NCI-H1694 (cell line): ENCODE results near the gene LIX1L.

Source experiments
- DNase-seq: peaks from one replicate; lab custom pipeline; 2025; lab: John Stamatoyannopoulos, UW

LIX1L gene

DNA sequence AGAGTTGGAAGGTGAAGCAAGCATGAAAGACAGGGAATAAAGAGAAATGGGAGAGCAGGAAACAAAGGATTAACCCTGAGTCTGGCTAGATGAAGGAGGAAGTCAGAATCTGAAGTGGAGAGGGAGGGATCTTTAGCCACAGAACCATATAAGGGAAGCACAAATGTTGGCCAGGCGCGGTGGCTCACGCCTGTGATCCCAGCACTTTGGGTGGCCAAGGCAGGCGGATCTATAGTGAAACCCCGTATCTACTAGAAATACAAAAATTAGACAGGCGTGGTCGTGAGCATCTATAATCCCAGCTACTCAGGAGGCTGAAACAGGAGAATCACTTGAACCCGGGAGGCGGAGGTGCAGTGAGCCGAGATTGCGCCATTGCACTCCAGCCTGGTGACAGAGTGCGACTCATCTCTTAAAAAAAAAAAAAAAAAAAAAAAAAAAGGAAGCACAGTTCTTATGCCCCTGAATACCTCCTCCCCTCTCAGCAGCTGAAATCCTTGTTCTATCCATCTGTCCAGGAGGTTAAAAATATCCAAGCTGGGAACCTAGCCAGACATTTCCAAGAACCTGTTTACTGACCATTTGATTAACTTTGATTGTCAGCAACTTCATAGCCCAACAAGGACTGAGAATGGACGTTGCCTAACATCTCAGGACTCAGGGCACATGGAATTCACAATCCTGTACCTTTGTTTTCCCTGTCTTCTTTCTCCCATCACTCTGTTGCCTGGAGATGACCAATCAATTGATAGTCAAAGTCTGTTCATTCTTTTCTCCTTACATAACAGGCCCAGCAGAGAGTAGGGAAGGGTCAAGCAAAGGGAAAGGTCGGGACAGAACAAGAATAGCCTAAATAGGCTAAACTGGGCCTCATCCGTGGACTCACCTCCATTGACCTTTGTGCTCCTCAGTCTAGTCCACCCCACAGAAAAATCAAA is 28.0 kb upstream of the LIX1L start:
- no peak for DNase-seq

DNA sequence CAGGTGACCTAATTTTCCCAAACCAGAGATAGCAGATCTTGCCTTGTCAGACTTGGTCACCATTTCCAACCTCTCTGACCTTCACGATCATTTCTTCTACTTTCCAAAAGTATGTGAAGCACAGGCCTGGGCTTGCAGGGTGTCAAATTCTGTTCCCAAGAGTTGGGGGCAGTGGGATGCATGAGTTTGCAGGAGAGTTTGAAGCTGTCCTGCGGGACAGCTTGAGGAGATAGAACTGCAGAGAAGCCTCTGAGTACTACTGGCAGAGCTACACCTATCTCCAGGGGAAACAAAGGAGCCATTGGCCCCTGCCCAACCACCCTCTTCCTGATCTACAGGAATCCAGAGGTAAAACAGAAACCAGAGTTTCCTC is 27.3 kb upstream of the LIX1L start:
- no peak for DNase-seq

DNA sequence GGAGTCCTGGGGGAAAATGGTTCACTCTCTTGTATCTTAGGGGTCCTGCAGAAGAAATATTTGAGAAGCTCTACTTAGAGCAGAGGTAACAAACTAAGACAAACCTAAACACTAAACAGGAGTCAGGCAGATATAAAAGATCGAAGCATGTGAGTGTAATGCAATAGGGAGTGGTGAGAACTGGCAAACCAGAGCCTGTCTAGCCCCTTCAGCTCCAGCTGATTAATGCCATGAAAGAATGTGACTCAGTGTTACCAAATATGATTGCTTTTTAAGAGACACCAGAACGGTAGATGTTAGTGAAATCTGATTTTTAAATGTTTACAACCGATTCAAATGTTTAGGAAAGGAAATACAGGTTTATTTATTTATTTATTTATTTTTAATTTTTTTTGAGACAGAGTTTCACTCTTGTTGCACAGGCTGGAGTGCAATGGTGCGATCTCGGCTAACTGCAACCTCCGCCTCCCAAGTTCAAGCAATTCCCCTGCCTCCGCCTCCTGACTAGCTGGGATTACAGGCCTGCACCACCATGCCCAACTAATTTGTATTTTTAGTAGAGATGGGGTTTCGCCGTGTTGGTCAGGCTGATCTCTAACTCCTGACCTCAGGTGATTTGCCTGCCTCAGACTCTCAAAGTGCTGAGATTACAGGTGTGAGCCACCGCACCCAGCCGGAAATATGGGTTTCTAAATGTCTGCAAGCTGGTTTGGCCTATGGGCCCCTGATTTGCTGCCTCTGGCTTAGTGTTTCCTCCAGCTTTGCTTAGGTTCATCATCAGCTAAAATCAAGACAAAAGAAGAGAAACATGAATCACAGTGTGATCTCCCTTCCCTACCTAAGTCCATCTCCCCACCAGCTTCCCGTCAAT is 26.4 kb upstream of the LIX1L start:
- DNase-seq = no peak

DNA sequence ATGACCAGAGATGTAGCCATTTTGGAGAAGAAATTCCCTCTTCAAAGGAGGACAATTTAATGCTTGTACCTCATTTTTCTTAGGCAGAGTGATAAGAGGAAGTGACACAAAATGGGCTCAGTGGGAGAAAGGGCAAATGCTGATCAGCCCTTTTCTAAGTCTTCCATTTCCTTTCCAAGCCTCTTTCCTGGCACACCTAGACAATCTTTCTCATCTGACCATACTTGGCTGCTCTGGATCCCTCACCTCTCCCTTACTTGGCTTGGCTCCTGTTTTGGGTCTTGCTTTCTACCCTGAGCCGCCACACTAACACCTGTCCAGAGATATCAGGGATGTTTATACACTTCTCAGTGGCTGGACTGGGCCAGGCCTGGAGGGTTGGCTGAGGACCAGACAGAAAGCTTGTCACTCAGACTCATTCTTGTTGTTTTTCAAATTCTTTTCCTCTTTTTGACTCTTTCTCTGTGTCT is 25.4 kb upstream of the LIX1L start:
- no peak for DNase-seq

DNA sequence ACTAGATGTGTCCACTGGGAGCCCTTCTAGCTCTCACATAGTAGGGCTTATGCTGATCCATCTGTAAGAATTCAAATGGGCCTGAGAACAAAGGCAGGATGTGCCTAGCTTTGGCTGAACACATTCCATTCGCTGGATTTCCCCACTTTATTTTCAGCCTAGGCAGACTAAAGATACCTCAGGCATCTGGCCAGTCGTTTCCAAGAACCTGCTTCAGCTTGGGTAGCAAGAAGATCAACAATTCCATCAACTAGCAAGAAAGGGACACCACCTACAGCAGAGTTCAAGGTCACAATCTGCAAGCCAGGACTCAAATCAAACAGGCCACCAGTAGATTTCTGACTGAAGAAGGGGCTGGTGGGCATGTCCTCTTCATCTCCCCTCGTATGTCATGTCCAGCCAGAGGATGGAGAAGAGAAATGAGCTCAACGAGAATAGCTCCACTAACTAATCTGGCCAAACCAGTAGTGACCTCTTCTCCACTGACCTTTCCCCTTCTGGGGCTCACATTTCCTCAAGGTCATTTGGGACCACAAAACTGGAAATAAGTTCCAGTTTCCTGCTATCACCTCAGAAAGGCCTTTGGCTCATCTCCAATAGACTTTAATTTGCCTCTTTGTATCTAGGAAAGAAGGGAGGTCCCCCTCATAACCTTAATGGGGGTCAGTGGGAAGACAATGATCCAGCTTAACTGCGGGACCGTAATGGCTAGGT is 24.4 kb upstream of the LIX1L start:
- no peak for DNase-seq

DNA sequence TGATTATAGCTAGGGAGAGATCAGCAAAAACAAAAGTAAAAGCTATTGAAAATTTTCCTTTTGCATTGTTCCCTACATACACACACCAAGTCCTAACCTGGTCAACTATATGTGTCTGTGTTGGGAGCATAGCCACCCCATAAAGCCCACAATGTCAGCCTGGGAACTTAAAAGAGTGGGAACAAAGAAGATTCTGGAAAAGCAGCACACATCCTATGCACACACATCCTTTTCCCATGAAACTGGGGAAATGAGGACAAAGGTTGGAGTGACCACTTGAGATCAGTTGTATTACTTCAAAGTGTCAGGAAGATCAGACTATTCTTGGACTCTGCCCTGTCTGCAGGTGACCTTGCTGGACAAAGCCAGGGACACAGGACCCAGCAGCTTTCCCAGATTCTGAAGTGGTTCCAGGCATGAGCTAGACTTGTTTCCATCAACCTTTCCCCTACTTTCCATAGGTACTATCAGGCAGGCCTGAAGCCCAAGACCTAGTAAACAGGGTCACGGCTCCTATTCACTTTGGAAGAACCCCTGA is 22.7 kb upstream of the LIX1L start:
- DNase-seq = no peak

DNA sequence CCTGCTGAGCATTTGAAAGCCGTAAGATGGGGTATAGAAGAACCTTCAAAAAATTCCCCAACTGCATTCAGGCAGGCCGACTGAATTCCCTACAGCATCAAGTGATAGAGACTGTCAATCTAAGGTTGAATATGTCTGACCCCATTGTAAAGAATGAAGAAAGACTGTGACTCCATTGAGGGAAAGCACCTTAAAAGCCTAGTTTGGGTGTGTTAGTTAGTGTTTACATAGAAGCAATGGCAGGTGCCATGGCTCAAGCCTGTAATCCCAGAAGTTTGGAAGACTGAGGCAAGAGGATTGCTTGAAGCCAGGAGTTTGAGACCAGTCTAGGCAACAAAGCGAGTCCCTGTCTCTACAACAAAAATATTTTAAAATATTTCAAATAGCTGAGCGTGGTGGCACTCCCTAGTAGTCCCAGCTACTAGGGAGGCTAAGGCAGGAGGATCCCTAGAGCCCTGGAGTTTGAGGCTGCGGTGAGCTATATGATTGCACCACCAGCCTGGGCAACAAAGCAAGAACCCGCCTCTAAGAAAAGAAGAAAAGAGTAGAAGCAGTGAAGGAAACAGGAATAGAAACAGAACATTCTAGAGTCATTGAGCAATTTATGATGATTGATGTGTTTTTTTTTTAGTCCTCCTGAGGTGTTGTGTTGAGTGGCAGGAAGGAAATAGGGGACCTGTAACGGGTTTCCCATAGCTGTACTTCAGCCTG is 22.1 kb upstream of the LIX1L start:
- no peak for DNase-seq

DNA sequence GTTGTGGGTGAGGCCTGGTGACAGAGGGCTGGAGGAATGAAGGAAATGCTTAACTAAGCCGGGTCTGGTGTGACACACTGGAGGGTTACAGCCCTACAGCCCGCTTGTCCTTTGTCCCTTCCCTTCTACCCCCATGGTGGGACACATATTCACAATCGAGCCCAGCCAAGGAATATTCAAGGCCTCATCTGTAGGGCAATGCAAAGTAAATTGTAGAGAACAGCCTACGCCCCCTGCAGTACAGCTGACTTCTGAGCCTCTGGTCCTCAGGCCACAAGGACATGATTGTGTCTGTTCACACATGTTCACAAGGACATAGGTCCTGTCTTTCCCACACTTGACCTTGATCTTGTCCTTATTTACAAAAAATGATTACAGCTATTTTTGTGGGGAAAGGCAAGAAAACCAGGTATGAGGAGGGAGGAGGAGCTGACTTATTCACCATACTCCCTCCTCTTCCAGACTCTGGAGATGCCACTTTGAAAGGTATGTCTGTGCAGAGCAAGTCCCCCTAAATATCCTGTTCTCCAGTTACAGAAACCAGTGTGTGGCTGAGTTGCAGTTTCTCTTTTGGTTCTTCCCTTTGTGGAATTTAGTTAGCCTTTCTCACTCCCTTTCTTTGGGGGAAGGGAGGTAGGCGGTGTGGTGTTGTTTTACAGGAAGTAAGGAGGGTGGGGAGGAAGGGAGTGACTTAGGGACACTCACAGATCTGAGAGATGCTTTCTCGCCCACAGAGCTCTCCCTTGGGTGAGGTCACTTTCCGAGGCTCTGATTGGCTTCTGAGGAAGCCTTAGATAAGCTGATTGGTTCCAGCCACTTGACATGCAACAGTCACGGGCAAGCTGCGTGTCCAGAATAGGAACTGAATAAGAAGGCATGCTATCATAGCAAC is 21.3 kb upstream of the LIX1L start:
- DNase-seq = no peak

DNA sequence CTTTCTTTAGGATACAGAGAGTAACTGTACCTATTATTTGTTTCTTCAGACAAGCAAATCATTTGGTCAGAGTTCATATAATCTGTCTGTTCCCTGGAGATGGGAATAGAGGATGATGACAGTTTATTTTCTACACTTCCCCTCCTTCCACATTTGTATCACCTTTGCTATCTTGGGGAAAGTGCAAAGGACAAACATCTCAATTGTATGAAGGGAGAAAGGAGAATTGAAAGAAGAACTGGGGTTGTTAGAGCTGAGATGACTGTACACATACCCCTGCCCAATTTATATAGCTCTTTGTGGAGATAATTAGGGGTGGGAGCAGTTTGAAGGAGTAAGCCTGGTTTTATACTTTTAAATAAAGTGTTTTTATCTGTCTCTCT is 20.6 kb upstream of the LIX1L start:
- no peak for DNase-seq

DNA sequence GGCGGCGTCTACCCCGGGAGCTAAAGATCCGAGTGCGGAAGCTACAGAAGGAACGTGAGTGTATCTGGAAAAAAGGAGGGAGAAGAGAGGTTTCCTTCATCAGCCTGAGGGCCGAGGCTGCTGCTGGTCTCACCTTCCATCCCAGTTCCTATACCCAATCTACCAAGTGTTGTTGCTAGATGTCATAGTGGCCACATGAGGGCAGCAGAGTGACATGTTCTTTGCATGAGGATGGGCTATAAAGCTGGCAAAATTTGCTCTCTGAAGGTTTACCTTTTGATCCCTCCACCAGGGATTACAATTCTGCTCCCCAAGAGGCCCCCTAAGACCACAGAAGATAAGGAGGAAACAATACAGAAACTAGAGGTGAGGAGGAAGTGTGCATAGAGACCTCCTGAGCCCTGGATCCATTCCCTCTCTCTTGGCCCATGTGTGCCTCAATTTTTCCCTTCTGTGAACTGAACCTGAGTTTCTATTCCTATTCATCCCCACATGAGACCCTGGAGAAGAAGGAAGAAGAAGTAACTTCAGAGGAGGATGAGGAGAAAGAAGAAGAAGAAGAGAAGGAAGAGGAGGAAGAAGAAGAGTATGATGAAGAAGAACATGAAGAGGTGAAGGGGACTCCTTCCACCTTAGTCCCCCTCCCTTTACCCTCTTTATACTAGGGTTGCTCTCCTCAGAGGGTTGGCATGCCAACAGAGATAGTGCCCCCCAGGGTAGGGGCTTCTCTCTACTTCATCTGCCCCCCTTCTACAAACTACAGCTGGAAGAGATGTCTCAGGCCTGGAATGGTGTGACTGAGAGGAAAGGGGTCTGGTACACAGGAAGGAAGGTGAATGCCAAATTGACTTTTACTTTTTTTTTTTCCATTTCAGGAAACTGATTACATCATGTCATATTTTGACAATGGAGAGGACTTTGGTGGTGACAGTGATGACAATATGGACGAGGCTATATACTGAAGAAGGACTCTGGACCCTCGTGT is 20.0 kb upstream of the LIX1L start:
- DNase-seq = peak; percentile 82

DNA sequence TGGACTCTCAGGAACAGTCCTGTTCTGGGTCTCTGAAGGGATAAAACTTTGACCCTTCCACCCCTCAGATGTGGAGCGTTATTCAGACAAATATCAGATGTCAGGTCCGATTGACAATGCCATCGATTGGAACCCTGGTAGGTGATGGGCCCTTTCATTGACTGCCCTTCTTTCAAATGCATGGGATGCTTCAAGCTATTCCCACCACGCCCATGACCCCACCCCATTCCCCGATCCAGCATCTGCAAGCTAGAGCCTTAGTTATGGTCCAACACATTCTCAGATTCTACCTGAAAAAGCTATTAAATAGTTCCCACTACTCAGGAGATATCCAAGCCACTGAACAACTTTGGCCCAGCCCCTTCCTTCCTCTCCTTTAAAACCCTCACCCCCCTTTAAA is 19.2 kb upstream of the LIX1L start:
- no peak for DNase-seq

DNA sequence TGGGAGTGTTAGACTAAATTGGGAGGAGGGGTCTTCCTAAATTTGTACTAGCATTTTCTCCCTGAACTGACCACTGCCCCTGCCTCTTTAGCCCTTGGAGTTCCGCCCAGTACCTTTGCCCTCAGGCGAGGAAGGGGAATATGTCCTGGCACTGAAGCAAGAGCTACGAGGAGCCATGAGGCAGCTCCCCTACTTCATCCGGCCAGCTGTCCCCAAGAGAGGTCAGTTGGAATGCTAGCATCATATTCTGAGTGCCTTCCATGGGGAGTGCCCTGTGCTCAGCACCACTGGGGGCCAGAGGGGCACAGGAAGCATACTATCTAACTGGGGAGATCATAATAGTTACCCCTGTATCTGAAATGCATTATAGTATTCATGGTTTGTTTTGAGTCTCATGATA is 17.4 kb upstream of the LIX1L start:
- DNase-seq = no peak

DNA sequence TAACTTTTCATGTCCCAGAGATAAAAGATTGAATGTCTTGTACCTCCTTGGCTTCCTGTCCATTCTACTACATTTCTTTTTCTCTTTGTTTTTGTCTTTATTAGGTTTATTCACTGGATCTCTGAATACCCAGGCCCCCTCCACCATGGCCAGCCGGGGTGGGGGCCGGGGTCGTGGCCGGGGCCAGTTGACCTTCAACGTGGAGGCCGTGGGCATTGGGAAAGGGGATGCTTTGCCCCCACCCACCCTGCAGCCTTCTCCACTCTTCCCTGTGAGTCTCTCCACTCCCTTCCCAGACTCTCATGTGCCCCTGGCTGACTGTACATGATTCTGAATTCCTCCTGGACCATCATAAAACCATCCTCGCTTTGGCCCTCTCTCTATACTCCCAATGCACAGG is 16.9 kb upstream of the LIX1L start:
- DNase-seq = no peak

DNA sequence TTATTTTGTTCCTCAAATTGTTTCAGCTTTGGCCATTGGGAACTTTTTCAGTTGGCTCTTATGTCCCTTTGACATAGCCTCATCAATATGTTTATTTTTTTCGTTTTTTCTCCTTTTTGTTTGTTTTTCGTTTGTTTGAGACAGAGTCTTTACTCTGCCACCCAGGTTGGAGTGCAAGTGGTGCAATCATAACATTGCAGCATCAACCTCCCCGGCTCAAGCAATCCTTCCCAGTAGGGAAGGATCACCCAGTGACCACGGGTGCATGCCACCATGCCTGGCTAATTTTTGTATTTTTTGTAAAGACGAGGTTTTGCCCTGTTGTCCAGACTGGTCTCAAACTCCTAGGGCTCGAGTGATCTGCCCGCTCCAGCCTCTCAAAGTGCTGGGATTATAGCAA is 14.8 kb upstream of the LIX1L start:
- no peak for DNase-seq

DNA sequence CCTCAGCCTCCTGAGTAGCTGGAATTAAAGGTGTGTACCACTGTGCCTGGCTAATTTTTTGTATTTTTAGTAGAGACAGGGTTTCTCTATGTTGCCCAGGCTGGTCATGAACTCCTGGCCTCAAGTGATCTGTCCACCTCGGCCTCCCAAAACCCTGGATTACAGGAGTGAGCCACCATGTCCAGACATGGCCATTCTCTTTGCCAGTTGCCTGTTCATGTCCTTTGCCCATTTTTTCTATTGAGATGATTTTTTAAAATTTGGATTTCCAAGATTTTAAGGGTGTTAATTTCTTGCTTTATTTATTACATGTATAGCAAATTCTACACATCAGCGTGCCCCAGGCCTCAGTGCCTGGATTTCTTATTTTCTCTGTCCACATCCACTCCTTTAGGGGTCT is 9.5 kb upstream of the LIX1L start:
- no peak for DNase-seq

DNA sequence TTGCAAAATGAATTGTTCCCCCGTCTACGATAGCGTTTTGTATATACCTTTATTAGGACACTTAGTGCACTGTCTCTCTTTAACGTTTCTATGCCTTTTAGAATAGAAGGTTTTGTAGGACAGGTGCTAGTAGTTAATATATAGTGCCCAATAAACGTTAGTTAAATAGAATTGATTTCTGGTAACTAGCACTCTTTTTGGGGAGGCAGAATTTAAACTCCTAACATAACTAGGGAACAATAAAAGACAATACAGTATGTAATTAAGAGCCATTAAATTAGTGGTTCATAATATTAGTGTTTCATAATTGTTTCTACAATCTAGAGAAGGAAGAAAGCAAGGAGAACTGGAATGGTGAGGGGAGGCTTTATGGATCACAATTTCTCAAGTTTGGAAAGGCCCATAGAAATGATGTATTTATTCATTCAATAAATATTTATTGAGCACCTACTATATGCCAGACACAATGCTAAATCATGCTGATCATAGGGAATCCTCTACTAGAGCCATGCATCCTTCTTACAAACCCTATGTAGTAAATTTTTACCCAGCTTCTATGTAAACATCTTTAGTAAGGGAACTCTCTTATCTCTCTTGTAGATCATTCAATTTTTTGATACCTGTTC is 7.4 kb upstream of the LIX1L start:
- no peak for DNase-seq

DNA sequence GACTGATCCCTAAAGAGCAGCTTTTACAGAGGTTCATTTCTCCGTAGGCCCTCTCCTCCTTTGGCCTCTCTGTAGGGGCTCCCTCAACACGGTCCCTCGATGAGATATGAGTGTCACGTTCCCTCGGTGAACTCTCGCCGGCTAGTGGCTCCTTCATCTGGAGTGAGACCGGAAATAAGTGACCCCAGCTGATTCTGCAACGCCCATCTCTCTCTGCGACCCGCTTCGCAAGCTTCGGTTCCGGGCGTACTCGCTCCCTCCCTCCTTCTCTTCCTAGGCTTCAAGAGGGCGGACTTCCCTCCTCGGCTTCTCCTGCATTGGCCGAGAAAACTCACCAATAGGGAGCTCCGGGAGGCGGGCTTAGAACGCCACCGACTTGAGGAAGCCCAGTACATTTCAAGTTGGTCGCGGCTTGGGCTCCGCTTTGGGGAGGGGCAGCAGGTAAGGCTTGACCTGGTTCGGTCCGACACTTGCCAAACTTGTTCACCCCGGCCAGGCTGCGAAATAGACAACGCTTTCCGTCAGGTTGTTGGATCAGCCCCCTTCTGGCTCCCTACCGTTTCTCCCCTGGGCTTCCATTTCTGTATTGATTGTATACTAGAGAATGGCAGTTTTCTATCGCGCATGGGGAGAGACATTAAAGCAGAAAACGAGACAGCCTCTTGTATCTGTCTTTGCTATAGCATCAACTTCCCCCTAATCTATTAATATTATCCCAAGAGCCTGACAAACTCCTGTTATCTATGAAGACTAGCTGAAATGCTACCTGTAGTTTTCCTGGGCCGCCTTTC is 6.7 kb upstream of the LIX1L start, which contains the start of the genes ANKRD34A and POLR3GL:
Gene ANKRD34A (minus strand): TSS at position 248 of the 791 bp plus-strand sequence. CDS start 2,816 bp downstream, outside the sequence.
Gene POLR3GL (plus strand): TSS at position 363 of the 791 bp plus-strand sequence. CDS start 10,176 bp downstream, outside the sequence.
- peak; percentile 80 for DNase-seq
